ENCODE measurements around the gene TNFRSF4. TPM values are rescaled to one million over a fixed set of nuclear protein-coding genes. Genes with fewer than 3 reads are reported as not detected.

TNFRSF4 gene
- total and polyA plus RNA-seq, 2 of the 13 experiments (the other 11 are each of a cell fraction or from before 2014, with no cell fraction given): not detected

DNA sequence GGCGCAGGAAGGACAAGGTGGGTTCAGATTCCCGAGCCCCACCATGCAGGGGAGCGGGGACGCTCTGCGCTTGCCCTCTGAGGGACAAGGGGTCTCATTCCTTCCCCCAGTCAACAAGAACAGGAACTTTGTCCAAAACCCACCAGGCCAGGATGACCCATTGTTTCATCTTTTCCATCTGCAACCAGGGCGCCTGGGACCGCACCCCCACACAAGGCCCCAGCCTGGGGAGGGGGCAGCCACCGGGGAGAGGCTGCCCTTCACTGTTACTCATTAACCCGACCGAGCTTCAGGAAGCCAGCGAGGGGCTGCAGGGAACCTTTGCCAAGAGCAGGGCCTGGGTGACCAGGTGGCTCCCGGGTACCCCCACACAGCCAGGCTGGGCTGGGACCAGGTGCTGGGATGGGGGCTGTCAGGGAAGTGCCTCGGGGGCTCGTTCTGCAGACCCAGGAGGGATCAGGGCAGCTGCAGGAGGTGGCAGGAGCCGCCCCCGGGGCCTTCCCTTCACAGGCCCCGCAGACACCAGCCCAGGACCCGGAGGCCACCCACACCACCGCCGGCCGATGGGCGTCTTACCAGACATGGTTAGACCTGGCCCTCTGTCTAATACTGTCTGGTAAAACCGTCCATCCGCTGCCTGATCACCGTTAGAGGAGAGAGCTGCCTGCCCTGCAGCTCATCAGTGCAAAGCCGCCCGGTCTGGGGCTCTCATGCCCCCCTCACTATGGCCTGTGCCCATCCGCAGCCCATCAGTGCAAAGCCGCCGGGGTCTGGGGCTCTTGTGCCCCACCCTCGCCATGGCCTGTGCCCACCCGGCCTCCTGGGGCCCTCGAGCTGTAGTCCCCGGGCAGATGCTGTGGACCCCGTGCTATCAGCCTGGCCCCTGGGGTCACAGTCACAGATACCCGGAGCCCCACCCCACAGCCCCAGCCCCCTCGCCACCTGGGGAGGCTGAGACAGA lies 45.2 kb downstream of the TNFRSF4 start (continued):
- TF ChIP-seq, protein P1, sequence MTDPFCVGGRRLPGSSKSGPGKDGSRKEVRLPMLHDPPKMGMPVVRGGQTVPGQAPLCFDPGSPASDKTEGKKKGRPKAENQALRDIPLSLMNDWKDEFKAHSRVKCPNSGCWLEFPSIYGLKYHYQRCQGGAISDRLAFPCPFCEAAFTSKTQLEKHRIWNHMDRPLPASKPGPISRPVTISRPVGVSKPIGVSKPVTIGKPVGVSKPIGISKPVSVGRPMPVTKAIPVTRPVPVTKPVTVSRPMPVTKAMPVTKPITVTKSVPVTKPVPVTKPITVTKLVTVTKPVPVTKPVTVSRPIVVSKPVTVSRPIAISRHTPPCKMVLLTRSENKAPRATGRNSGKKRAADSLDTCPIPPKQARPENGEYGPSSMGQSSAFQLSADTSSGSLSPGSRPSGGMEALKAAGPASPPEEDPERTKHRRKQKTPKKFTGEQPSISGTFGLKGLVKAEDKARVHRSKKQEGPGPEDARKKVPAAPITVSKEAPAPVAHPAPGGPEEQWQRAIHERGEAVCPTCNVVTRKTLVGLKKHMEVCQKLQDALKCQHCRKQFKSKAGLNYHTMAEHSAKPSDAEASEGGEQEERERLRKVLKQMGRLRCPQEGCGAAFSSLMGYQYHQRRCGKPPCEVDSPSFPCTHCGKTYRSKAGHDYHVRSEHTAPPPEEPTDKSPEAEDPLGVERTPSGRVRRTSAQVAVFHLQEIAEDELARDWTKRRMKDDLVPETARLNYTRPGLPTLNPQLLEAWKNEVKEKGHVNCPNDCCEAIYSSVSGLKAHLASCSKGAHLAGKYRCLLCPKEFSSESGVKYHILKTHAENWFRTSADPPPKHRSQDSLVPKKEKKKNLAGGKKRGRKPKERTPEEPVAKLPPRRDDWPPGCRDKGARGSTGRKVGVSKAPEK (CRISPR knock-in tag; IDR thresholded peaks at IDR 0.05; ENCODE audit: borderline replicate concordance): no peak
- TF ChIP-seq ZNF383 (CRISPR knock-in tag; IDR thresholded peaks at IDR 0.05; ENCODE audit: borderline replicate concordance) (no peak), ZNF17 (CRISPR knock-in tag; IDR thresholded peaks at IDR 0.05) (no peak), DPF2 (CRISPR knock-in tag; IDR thresholded peaks at IDR 0.05; ENCODE audit: borderline replicate concordance, low read depth) (no peak), ZNF234 (CRISPR knock-in tag; conservative IDR thresholded peaks at IDR 0.05) (no peak), PATZ1 (CRISPR knock-in tag; IDR thresholded peaks at IDR 0.05) (peak; percentile 94), MEIS1 (CRISPR knock-in tag; IDR thresholded peaks at IDR 0.05; ENCODE audit: borderline replicate concordance) (peak; percentile 46; the same call in 1 of the 2 replicates), ZNF550 (CRISPR knock-in tag; IDR thresholded peaks at IDR 0.05; ENCODE audit: borderline replicate concordance) (no peak), ZNF605 (CRISPR knock-in tag; IDR thresholded peaks at IDR 0.05) (no peak), ZNF136 (CRISPR knock-in tag; IDR thresholded peaks at IDR 0.05; ENCODE audit: low read depth) (no peak), ZFX (CRISPR knock-in tag; IDR thresholded peaks at IDR 0.05; ENCODE audit: low read depth) (peak; percentile 75; the same call in 1 of the 2 replicates), CSRNP1 (CRISPR knock-in tag; IDR thresholded peaks at IDR 0.05) (no peak), POLR2G (IDR thresholded peaks at IDR 0.05; ENCODE audit: low read depth, low read length) (no peak), ZNF160 (CRISPR knock-in tag; IDR thresholded peaks at IDR 0.05) (no peak), MAFF (IDR thresholded peaks at IDR 0.05; ENCODE audit: low read depth, low read length) (no peak), KLF13 (CRISPR knock-in tag; IDR thresholded peaks at IDR 0.05) (no peak)
- TF ChIP-seq, protein P2, sequence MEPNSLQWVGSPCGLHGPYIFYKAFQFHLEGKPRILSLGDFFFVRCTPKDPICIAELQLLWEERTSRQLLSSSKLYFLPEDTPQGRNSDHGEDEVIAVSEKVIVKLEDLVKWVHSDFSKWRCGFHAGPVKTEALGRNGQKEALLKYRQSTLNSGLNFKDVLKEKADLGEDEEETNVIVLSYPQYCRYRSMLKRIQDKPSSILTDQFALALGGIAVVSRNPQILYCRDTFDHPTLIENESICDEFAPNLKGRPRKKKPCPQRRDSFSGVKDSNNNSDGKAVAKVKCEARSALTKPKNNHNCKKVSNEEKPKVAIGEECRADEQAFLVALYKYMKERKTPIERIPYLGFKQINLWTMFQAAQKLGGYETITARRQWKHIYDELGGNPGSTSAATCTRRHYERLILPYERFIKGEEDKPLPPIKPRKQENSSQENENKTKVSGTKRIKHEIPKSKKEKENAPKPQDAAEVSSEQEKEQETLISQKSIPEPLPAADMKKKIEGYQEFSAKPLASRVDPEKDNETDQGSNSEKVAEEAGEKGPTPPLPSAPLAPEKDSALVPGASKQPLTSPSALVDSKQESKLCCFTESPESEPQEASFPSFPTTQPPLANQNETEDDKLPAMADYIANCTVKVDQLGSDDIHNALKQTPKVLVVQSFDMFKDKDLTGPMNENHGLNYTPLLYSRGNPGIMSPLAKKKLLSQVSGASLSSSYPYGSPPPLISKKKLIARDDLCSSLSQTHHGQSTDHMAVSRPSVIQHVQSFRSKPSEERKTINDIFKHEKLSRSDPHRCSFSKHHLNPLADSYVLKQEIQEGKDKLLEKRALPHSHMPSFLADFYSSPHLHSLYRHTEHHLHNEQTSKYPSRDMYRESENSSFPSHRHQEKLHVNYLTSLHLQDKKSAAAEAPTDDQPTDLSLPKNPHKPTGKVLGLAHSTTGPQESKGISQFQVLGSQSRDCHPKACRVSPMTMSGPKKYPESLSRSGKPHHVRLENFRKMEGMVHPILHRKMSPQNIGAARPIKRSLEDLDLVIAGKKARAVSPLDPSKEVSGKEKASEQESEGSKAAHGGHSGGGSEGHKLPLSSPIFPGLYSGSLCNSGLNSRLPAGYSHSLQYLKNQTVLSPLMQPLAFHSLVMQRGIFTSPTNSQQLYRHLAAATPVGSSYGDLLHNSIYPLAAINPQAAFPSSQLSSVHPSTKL (CRISPR knock-in tag; IDR thresholded peaks at IDR 0.05): 0 out of 2 replicates have a peak, but pooled peaks have one; percentile 21
